Astrocyte (in vitro differentiated cells and primary cell): ENCODE data around the gene B4GALNT3. TPM values are rescaled to one million over a fixed set of nuclear protein-coding genes. Genes with fewer than 3 reads are reported as not detected.

Experiments used
- DNase-seq: peaks from one replicate; pipeline ENCODE4 v3.0.0-alpha.2; 2010; ENCODE audit warnings: low read depth
- FAIRE-seq: peaks from 2 replicates; lab custom pipeline; 2011; peaks lifted over from hg19 to GRCh38; lab: Jason Lieb, UNC
- H2AFZ ChIP-seq: 2 replicates; pipeline ENCODE4 v1.6.0; 2012; ENCODE audit warnings: low read depth, low read length, inconsistent platforms
- H3K27ac ChIP-seq: 2 replicates; pipeline ENCODE4 v1.5.1; 2011; ENCODE audit warnings: low read depth, low read length, inconsistent platforms
- H3K27me3 ChIP-seq: 2 replicates; pipeline ENCODE4 v1.6.0; 2011; ENCODE audit warnings: low read length, inconsistent platforms; ENCODE audit not compliant: insufficient read depth
- H3K36me3 ChIP-seq: 2 replicates; pipeline ENCODE4 v1.5.1; 2011; ENCODE audit warnings: low read length, inconsistent platforms; ENCODE audit not compliant: insufficient read depth
- H3K4me1 ChIP-seq: 2 replicates; pipeline ENCODE4 v1.5.1; 2011; ENCODE audit warnings: low read length, inconsistent platforms; ENCODE audit not compliant: insufficient read depth
- H3K4me2 ChIP-seq: 2 replicates; pipeline ENCODE4 v1.6.0; 2012; ENCODE audit warnings: low read length, inconsistent platforms
- H3K4me3 ChIP-seq: 2 replicates; pipeline ENCODE4 v1.5.1; 2011; ENCODE audit warnings: low read depth, mild to moderate bottlenecking, low read length, inconsistent platforms; ENCODE audit not compliant: insufficient read depth
- H3K79me2 ChIP-seq: 2 replicates; pipeline ENCODE4 v1.6.0; 2012; ENCODE audit warnings: mild to moderate bottlenecking, low read length, inconsistent platforms; ENCODE audit not compliant: insufficient read depth
- H3K9ac ChIP-seq: 2 replicates; pipeline ENCODE4 v1.6.0; 2012; ENCODE audit warnings: mild to moderate bottlenecking, low read length, inconsistent platforms
- H3K9me3 ChIP-seq: 2 replicates; pipeline ENCODE4 v1.5.1; 2012; ENCODE audit warnings: low read depth, mild to moderate bottlenecking, low read length, inconsistent platforms; ENCODE audit not compliant: insufficient read depth
- H4K20me1 ChIP-seq: 2 replicates; pipeline ENCODE4 v1.6.0; 2012; ENCODE audit warnings: low read length, inconsistent platforms; ENCODE audit not compliant: insufficient read depth
- H3K27ac Mint-ChIP-seq: one replicate; pipeline ENCODE4 v1.8.0; 2021; ENCODE audit warnings: mild to moderate bottlenecking, mixed read lengths; ENCODE audit not compliant: unreplicated experiment
- H3K27me3 Mint-ChIP-seq: one replicate; pipeline ENCODE4 v1.8.0; 2021; ENCODE audit warnings: low read depth, mixed read lengths; ENCODE audit not compliant: unreplicated experiment
- H3K36me3 Mint-ChIP-seq: one replicate; pipeline ENCODE4 v1.8.0; 2021; ENCODE audit warnings: low read depth, mixed read lengths; ENCODE audit not compliant: unreplicated experiment
- H3K4me1 Mint-ChIP-seq: one replicate; pipeline ENCODE4 v1.8.0; 2021; ENCODE audit warnings: low read depth, mixed read lengths; ENCODE audit not compliant: unreplicated experiment
- H3K4me3 Mint-ChIP-seq: one replicate; pipeline ENCODE4 v1.8.0; 2021; ENCODE audit warnings: mild to moderate bottlenecking, moderate library complexity, mixed read lengths; ENCODE audit not compliant: unreplicated experiment
- H3K9me3 Mint-ChIP-seq: one replicate; pipeline ENCODE4 v1.8.0; 2021; ENCODE audit warnings: mild to moderate bottlenecking, mixed read lengths; ENCODE audit not compliant: unreplicated experiment
- CTCF ChIP-seq: IDR thresholded peaks from 2 replicates; pipeline ENCODE4 v1.5.1; 2011; ENCODE audit warnings: low read depth, mild to moderate bottlenecking, inconsistent platforms, low read length, moderate library complexity; ENCODE audit not compliant: insufficient read depth
- EZH2 ChIP-seq: IDR thresholded peaks from 2 replicates; pipeline ENCODE4 v1.6.1; 2012; ENCODE audit warnings: mild to moderate bottlenecking, low read length, inconsistent platforms; ENCODE audit not compliant: insufficient read depth
- total RNA-seq: library from RNA; stranded (reverse); gene quantifications from 2 replicates; pipeline ENCODE4 v1.2.1, GENCODE V29; 2021

B4GALNT3 gene
- total RNA-seq, 1 donor from 2014 or later, result 3.6 TPM

GRCh38 chr12:467591-467990, 7.9 kb downstream of the B4GALNT3 start:
- no peak overlapping the region for H3K27ac Mint-ChIP-seq
- no peak overlapping the region for H2AFZ ChIP-seq
- H3K79me2 ChIP-seq, result no peaks in the 10 kb centered on the region
- no peaks in the 10 kb centered on the region for H3K9me3 Mint-ChIP-seq
- no peak overlapping the region for H3K9ac ChIP-seq
- H3K27me3 ChIP-seq, result peaks cover 30% of the 10 kb centered on the region
- TF ChIP-seq CTCF, result no peak
- H3K4me2 ChIP-seq, result no peak overlapping the region
- H3K27me3 Mint-ChIP-seq, result peaks cover 5% of the 10 kb centered on the region
- no peaks in the 10 kb centered on the region for H4K20me1 ChIP-seq
- H3K36me3 Mint-ChIP-seq, result no peaks in the 10 kb centered on the region
- DNase-seq, result no peak
- H3K4me1 Mint-ChIP-seq, result peaks cover 23% of the 10 kb centered on the region
- H3K4me3 Mint-ChIP-seq, result no peak overlapping the region
- H3K4me1 ChIP-seq, result no peaks in the 10 kb centered on the region
- no peak overlapping the region for H3K27ac ChIP-seq
- FAIRE-seq, result no peak
- no peak overlapping the region for H3K4me3 ChIP-seq
- H3K9me3 ChIP-seq, result no peaks in the 10 kb centered on the region
- no peaks in the 10 kb centered on the region for H3K36me3 ChIP-seq

GRCh38 chr12:468671-469389, 9.1 kb downstream of the B4GALNT3 start:
- peak overlapping the region; percentile 73 for H3K27ac Mint-ChIP-seq
- H3K4me3 Mint-ChIP-seq, result no peak overlapping the region
- Histone ChIP-seq H3K4me2 (peak overlapping the region; percentile 1), H3K9me3 (no peaks in the 10 kb centered on the region), H3K4me1 (no peaks in the 10 kb centered on the region), H3K27ac (no peak overlapping the region), H3K9ac (no peak overlapping the region), H4K20me1 (no peaks in the 10 kb centered on the region), H3K27me3 (peaks cover 20% of the 10 kb centered on the region), H3K36me3 (no peaks in the 10 kb centered on the region), H3K4me3 (no peak overlapping the region), H3K79me2 (no peaks in the 10 kb centered on the region), H2AFZ (no peak overlapping the region)
- DNase-seq, result peak; percentile 85
- H3K4me1 Mint-ChIP-seq, result peaks cover 30% of the 10 kb centered on the region
- no peak for FAIRE-seq
- no peaks in the 10 kb centered on the region for H3K36me3 Mint-ChIP-seq
- H3K9me3 Mint-ChIP-seq, result no peaks in the 10 kb centered on the region
- TF ChIP-seq EZH2 (no peak), CTCF (no peak)
- no peaks in the 10 kb centered on the region for H3K27me3 Mint-ChIP-seq

- H3K27me3 Mint-ChIP-seq, result no peaks in the 10 kb centered on the region
- no peak for TF ChIP-seq EZH2
- TF ChIP-seq CTCF, result no peak
Measured at GRCh38 chr12:470133-470532, 10.4 kb downstream of the B4GALNT3 start.

More at GRCh38 chr12:470133-470532, 10.4 kb downstream of the B4GALNT3 start:
- no peaks in the 10 kb centered on the region for H3K79me2 ChIP-seq
- no peak overlapping the region for H3K9ac ChIP-seq
- H3K36me3 ChIP-seq, result no peaks in the 10 kb centered on the region
- Mint-ChIP-seq H3K4me1 (peaks cover 33% of the 10 kb centered on the region), H3K27ac (no peak overlapping the region), H3K4me3 (no peak overlapping the region), H3K9me3 (no peaks in the 10 kb centered on the region), H3K36me3 (no peaks in the 10 kb centered on the region)
- no peak overlapping the region for H3K4me2 ChIP-seq
- no peak overlapping the region for H3K27ac ChIP-seq
- no peak overlapping the region for H2AFZ ChIP-seq
- DNase-seq, result no peak
- no peak for FAIRE-seq
- H3K9me3 ChIP-seq, result no peaks in the 10 kb centered on the region
- no peaks in the 10 kb centered on the region for H4K20me1 ChIP-seq
- no peak overlapping the region for H3K4me3 ChIP-seq
- H3K27me3 ChIP-seq, result peaks cover 14% of the 10 kb centered on the region
- peaks cover 3% of the 10 kb centered on the region for H3K4me1 ChIP-seq
